GM12892 (cell line): Measurements from ENCODE around the gene PNMA1.

Experiments
- POLR2A ChIP-seq: IDR thresholded peaks from 2 replicates; pipeline ENCODE4 v1.6.1; 2011; ENCODE audit warnings: low read depth, low read length, control low read depth
- POLR2AphosphoS5 ChIP-seq: IDR thresholded peaks from 2 replicates; pipeline ENCODE4 v1.6.1; 2011; ENCODE audit warnings: low read depth, low read length, control low read depth
- TAF1 ChIP-seq: IDR thresholded peaks from 2 replicates; pipeline ENCODE4 v1.6.1; 2011; ENCODE audit warnings: low read depth, mild to moderate bottlenecking, control low read depth, low read length, borderline replicate concordance

- TF ChIP-seq TAF1 (no peak), POLR2AphosphoS5 (no peak; the same call in 1 of the 2 replicates), POLR2A (no peak)
Observed at GRCh38 chr14:73757876-73758391, 43.8 kb upstream of the PNMA1 start.
